ENCODE results near the gene MRGPRX1. TPM values are rescaled to one million over a fixed set of nuclear protein-coding genes. Genes with fewer than 3 reads are reported as not detected.
A peak's percentile ranks its signal among the peaks of the same experiment; 100 is the strongest.
"Not testable (repeated sequence)": the region's sequence is repeated elsewhere in the genome, so short reads cannot be mapped to it uniquely, and the experiment has no call there.

Gene MRGPRX1
- not detected in 2 replicates for total RNA-seq

DNA sequence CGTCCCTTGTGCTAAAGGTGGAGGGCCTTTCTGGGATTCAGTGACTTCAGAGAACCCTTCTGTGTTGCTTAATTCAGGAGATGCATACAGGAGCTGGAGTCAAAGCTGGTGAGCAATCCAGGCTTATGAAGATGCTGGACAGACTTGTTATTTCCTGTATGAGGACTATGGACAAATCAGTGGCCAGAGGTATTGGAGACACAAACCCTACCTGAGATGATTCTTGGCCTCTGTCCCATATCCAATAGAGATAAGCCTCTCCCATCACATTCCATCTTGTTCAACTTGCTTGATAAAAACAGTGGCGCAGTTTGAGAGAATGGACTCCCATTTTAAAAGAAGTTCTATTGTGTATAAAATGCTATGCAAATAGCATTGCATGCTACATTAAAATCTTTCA is at the start of gene MRGPRX1:
MRGPRX1 (minus strand) TSS at position 101 of the 400 bp plus-strand sequence. CDS start 4,630 bp downstream, outside the sequence.
- DNase-seq (ENCODE audit: low read depth in 2 of 2), result no peak

DNA sequence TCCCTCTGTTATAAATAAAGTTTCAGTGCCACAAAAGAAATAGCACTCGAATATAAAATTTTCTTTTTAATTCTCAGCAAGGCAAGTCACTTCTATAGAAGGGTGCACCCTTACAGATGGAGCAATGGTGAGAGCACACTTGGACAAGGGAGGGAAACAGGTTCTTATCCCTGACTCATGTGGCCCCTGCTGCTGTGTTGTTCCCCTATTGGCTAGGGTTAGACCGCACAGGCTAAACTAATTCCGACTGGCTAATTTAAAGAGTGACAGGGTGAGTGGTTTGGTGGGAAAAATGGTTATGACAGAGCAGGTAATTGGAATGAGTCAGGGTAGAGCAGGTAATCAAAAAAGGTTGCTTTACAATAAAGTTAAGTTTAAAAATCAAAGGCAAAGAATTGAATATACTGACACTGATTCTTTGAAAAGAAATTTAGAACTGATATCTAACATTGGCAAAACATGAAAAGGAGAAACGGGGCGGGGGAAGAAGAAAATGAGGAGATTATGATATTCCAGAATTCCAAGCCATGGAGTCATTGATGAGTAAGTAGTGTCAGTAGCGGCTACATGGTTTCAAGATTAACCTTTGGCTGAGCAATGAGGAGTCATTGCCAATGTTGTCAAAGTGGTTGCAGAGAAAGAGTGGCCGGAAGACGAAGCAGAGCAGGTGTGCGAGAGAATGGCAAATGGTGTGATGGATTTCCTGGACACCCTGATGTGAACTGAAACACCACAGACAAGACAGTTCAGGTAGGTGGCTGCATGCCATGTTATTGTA is 48.4 kb upstream of the MRGPRX1 start:
- DNase-seq (ENCODE audit: low read depth in 2 of 2), result no peak

DNA sequence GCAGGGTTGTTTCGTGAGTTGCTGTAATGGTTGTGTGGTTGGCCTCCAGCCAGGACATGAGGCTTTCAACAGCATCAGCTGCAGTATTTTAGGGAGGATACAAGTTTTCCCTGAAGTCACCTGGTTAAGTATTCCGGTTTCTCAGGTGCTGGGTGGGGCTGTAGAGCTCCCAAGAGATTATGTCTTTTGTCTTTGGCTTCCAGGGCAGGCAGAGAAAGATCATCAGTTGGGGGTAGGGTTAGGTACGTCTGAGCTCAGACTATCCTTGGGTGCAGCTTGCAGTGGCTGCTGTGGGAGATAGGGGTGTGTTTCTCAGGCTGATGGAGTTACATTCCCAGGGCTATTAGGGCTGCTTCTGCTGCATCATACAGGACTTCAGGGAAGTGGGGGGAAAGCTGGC is 47.5 kb upstream of the MRGPRX1 start:
- DNase-seq (ENCODE audit: low read depth in 2 of 2), result no peak

DNA sequence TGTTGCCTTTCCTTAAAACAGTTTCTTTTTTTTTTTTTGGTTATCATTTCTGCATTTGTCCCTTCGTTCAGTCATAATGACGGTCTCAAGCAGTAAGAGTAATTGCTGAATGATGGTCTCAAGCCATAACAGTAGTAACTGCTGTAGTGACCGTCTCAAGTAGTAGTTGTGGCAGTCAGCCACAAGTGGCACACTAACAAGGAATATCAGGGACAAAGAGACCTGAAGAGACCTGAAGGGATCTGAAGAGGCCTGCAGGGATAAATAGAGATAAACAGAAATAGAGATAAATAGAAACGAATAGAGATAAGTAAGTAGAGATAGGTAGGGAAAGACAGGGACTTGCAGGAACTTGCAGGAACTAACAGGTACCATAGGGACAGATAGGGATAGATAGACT is 42.7 kb upstream of the MRGPRX1 start:
- DNase-seq (ENCODE audit: low read depth in 2 of 2), result no peak

- no peak for DNase-seq (ENCODE audit: low read depth in 2 of 2)
These were observed 35.0 kb upstream of the MRGPRX1 start for GRCh38 chr11:18974192-18974591.

GRCh38 chr11:18972336-18972735 is 33.1 kb upstream of the MRGPRX1 start:
- DNase-seq (ENCODE audit: low read depth in 2 of 2), result no peak

GRCh38 chr11:18969720-18970119 is 30.5 kb upstream of the MRGPRX1 start:
- no peak for DNase-seq (ENCODE audit: low read depth in 2 of 2)

GRCh38 chr11:18958221-18958910 is 19.2 kb upstream of the MRGPRX1 start:
- no peak for DNase-seq (ENCODE audit: low read depth in 2 of 2)

GRCh38 chr11:18956630-18957029 is 17.4 kb upstream of the MRGPRX1 start:
- no peak for DNase-seq (ENCODE audit: low read depth in 2 of 2)

- DNase-seq (ENCODE audit: low read depth in 2 of 2), result no peak
These were observed 3.1 kb downstream of the MRGPRX1 start for GRCh38 chr11:18936002-18936673.

- peak in 1 of 2 donors; percentile 1 for DNase-seq (ENCODE audit: low read depth in 2 of 2)
These were observed 4.9 kb downstream of the MRGPRX1 start for GRCh38 chr11:18934195-18934814.

DNA sequence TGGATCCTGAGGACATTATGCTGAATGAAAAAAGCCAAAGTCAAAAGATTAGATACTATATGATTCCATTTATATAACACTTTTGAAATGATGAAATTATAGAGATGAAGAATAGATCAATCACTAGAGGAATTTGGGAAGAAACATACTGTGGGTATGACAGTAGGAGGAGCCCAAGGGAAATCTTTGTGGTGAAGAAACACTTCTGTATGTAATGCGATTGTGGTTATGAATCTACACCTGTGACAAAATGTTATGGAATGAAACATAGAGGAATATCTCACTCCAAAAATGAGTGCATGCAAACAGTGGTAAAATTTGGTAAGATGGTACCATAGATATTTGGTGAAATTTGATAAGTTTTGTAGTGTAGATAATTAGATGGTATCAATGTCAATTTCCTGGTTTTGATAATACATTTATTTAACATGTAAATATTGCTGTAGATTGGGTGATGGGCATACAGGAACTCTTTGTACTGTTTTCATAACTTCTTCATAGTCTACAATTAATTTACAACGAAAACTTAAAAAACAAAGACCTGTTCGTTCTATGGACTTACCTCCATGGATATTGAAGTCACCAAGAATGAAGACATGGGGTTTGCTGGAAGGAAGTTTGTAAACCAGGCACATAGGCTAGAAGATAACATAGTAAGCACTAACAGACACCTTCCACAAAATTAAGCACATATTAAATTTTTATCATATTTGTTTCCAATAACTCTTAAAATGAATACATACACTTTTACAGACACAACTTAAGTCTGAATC is 11.5 kb downstream of the MRGPRX1 start:
- DNase-seq (ENCODE audit: low read depth in 2 of 2), result no peak

DNA sequence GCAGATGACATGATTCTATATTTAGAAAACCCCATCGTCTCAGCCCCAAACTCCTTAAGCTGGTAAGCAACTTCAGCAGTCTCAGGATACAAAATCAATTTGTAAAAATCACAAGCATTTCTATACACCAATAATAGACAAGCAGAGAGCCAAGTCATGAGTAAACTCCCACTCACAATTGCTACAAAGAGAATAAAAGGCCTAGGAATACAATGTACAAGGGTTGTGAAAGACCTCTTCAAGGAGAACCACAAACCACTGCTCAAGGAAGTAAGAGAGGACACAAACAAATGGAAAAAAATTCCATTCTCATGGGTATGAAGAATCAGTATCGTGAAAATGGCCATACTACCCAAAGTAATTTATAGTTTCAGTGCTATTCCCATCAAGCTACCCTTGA is 13.8 kb downstream of the MRGPRX1 start:
- DNase-seq (ENCODE audit: low read depth in 2 of 2), result not testable (repeated sequence)

DNA sequence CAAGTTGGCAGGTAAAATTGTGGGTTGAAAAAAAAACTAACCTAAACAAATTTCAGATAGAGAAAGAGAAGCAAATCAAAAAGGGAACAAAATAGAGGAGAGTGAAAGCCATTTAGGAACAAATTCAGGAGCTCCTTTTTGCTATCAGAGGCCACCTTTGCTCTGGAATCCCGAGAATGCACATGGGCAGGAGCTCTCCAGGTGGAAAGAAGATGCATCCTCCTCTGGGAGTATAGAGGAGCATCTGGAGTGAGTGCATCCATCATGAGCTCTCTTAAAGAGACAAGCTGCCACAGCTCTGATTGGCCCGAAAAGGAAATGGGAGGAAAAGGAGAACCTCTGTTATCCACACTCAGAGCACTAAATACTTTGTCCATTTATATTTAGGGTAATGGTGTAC is 26.3 kb downstream of the MRGPRX1 start:
- no peak for DNase-seq (ENCODE audit: low read depth in 2 of 2)

DNA sequence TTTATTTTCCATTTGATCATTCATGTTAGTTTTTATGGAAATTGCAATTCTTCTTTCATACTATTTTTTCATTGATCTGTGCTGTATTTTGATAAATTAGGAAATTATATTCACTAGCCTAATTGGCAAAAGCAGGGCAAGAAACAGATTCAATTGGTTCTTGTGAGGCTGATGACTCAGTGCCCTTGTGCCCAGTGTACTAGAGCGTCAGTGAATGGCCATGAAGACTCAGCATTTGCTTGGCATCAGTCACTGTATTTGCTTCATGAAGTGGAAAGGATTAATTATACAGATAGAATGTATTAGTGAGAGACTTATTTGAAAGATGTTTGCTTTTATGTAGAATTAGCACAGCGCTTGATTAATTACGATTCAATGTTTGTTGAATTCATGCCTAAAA is 31.8 kb downstream of the MRGPRX1 start:
- no peak for DNase-seq (ENCODE audit: low read depth in 2 of 2)

DNA sequence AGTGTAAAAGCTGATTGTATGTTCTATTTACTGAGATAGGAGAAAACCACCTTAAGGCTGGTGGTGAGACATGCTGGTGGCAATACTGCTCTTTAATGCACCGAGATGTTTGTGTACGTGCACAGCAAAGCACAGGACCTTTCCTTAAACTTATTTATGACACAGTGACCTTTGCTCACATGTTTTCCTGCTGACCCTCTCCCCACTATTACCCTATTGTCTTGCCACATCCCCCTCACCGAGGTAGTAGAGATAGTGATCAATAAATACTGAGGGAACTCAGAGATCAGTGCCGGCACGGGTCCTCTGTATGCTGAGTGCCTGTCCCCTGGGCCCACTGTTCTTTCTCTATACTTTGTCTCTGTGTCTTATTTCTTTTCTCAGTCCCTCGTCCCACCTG is 38.6 kb downstream of the MRGPRX1 start:
- DNase-seq (ENCODE audit: low read depth in 2 of 2), result not testable (repeated sequence)

GRCh38 chr11:18900151-18900611 is 39.0 kb downstream of the MRGPRX1 start:
- not testable (repeated sequence) for DNase-seq (ENCODE audit: low read depth in 2 of 2)

DNA sequence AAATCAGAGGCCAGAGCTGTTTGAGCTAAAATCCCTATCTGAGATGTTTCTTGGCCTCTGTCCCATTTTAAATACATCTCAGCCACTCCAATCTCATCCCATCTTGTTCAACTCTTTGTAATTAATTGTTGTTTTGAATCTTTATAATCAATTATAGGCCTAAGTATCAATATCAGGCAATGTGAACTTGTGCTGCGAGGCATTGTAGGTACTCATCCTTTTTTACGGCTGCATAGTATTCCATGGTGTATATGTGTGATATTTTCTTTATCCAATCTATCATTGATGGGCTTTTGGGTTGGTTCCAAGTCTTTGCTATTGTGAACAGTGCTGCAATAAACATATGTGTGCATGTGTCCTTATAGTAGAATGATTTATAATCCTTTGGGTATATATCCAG is 47.5 kb downstream of the MRGPRX1 start:
- not testable (repeated sequence) for DNase-seq (ENCODE audit: low read depth in 2 of 2)

DNA sequence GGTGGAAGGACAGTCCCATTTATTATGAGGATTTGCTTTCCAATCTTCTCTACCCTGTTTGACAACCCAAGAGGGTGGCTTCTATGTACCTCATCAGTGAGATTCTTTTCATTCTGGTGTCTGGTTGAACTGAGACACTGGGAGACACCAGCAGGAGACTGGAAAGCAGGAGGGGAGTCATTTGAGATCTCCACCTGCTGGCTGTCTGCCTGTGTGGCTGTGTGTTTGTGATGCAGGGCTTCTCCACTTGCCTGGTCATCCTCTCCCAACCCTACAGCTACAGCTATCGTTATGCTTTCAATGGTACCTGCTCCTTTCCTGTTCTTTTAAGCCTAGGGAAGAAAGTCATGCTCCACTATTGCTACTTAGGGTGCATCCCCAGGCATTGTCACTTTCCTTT is 48.6 kb downstream of the MRGPRX1 start:
- DNase-seq (ENCODE audit: low read depth in 2 of 2), result no peak
